GM13976 (cell line): ENCODE results near the gene PLXND1.
A peak's percentile ranks its signal among the peaks of the same experiment; 100 is the strongest.

Experiments
- DNase-seq: peaks from one replicate; pipeline ENCODE4 v3.0.0; 2012; ENCODE audit warnings: low spot score
- CTCF ChIP-seq: IDR thresholded peaks from 2 replicates; pipeline ENCODE4 v1.5.1; 2012; ENCODE audit warnings: borderline replicate concordance, mild to moderate bottlenecking; ENCODE audit not compliant: insufficient read depth; ENCODE audit errors: extremely low read depth, missing control alignments, control extremely low read depth
- in situ Hi-C: fragments of 300-500 bp; cut with MboI; formaldehyde crosslinking; loops from one replicate; pipeline ENCODE4 v1.12.0; 2022; ENCODE audit warnings: low sequenced_read_pairs, mixed read lengths, inconsistent platforms; ENCODE audit not compliant: unreplicated experiment

The PLXND1 gene

DNA sequence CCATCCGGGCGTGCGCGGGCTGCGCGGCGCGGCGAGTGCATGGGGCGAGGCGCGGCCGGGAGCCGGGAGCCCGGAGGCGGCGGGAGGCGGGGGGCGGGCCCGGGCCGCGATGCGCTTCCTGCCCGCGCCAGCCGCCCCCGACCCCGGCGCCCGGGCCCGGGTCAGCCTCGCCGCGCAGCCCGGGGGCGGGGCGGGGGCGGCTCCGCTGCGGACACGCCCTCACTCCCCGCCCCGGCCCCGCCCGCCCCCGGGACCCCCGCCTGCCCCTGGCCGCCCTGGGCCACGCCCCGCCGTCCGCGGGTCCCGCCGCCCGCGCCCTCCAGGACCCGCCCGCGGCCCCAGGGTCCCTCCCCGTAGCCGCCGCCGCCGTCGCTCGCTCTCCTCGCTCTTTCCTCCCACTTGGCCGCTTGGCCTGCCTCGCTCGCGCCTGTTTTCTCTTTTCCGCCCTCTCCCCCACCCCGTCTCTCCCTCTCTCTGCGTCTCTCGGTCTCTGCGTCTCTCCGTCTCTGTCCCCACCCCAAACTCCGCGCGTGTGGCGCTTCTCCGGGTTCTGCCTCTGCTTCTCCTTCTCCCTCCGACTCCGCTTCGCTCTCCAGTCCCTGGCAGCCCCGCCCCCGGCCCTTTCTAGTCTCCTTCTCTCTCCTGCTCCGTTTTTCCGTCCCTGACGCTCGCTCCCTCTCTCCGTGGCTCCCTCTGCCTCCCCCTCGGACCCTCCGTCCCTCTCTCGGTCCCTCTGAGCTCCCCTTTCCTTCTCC is at the start of gene PLXND1:
Gene PLXND1 (minus strand): TSS at position 41 of the 755 bp plus-strand sequence. CDS start 37 bp downstream, at position 4.
- no peak for TF ChIP-seq CTCF
- DNase-seq, result peak; percentile 86
- in situ Hi-C loops, result no loop called here

GRCh38 chr3:129655291-129655700 is 48.8 kb upstream of the PLXND1 start:
- no peak for TF ChIP-seq CTCF
- DNase-seq, result no peak
- in situ Hi-C loops, result loop anchor here (10.0 kb wide), 1 partner anchor 250 kb away; no protein-coding TSS in a partner anchor

- no peak for TF ChIP-seq CTCF
- no peak for DNase-seq
- in situ Hi-C loops, result loop anchor here (5.0 to 10.0 kb wide), 2 partner anchors 168 to 251 kb away; no protein-coding TSS in a partner anchor
Measured at GRCh38 chr3:129654131-129654530, 47.7 kb upstream of the PLXND1 start.

DNA sequence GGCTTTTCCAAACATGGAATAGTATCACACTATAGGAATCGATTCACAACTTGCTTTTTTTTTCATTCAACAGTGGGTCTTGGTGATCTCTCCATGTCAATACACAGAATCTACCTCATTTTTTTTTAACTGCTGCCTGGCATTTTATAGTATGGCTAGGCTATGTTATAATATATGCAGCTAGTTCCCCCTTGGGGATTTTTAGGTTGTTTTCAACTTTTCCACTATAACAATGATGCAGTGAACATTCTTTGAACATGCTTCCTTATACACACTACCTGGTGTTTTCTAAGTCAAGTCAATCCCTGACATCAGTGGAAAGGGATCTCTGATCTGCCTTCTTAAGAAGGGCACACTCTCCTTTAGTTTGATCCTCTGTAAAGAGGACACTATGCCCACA is 46.5 kb upstream of the PLXND1 start:
- DNase-seq, result no peak
- no peak for TF ChIP-seq CTCF
- in situ Hi-C loops, result loop anchor here (5.0 to 10.0 kb wide), 2 partner anchors 169 to 252 kb away; no protein-coding TSS in a partner anchor

DNA sequence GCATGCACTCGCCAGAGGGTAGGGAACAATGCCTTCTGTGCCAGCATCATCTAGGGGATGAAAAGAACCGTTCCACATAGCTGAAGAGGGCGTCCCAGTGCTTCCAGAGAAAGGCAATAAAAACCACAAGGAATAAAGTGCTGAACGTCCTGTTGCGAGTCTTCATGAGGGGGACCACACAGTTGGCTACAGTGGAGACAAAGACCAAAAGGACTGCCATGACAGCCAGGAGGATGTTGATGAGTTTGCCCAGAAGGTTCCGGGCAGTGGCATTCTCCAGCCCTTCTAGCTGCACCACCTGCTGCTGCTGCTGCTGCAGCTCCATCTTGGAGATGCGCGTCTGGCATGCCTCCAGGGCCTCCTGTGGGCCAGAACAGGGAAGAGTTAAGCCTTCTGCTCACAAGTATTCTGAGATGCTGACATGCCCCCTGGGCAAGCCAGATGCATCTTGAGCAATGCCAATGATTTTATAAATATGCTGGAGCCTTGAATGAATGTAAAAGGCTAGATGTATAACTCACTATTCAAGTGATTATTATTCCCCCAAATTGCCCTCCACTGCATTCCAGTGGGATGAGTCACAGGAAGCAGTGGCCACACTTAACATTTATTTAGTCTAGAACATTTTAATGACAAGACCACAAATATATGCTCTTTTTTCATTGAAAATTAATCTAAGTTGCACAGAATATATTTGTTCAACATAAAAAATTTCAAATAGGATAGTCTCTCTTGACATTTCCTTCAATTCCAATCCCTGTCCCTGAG is 45.1 kb upstream of the PLXND1 start:
- in situ Hi-C loops, result loop anchor here (5.0 to 10.0 kb wide), 2 partner anchors 171 to 253 kb away; no protein-coding TSS in a partner anchor
- no peak for DNase-seq
- no peak for TF ChIP-seq CTCF

GRCh38 chr3:129650256-129650872 is 43.9 kb upstream of the PLXND1 start:
- DNase-seq, result peak; percentile 68
- TF ChIP-seq CTCF, result peak; percentile 59
- in situ Hi-C loops, result loop anchor here (5.0 to 10.0 kb wide), 2 partner anchors 172 to 254 kb away; no protein-coding TSS in a partner anchor
